A549 (cell line): Measurements from ENCODE around the gene BUB1B.

Experiments used
- HDAC2 ChIP-seq: fragments of 200-600 bp; sonication (generic); IDR thresholded peaks from 2 replicates; pipeline ENCODE4 v1.6.1; 2016
- MAX ChIP-seq: IDR thresholded peaks from 2 replicates; pipeline ENCODE4 v1.6.1; 2012
- TF ChIP-seq, protein P1 (sequence below): fragments of >200 bp; sonication (Bioruptor Twin); formaldehyde crosslinking; IDR thresholded peaks from 3 replicates; pipeline ENCODE4 v1.5.1; 2016

GRCh38 chr15:40270246-40270995 lies 109.6 kb downstream of the BUB1B start:
- TF ChIP-seq, protein P1, sequence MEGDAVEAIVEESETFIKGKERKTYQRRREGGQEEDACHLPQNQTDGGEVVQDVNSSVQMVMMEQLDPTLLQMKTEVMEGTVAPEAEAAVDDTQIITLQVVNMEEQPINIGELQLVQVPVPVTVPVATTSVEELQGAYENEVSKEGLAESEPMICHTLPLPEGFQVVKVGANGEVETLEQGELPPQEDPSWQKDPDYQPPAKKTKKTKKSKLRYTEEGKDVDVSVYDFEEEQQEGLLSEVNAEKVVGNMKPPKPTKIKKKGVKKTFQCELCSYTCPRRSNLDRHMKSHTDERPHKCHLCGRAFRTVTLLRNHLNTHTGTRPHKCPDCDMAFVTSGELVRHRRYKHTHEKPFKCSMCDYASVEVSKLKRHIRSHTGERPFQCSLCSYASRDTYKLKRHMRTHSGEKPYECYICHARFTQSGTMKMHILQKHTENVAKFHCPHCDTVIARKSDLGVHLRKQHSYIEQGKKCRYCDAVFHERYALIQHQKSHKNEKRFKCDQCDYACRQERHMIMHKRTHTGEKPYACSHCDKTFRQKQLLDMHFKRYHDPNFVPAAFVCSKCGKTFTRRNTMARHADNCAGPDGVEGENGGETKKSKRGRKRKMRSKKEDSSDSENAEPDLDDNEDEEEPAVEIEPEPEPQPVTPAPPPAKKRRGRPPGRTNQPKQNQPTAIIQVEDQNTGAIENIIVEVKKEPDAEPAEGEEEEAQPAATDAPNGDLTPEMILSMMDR = no peak
- no peak for TF ChIP-seq HDAC2
- TF ChIP-seq MAX = no peak
